NOMO-1 treated with dmso at 0.1 percent for 144 hours (cell line): ENCODE measurements around the gene CSTB.
A peak's percentile ranks its signal among the peaks of the same experiment; 100 is the strongest.

Source experiments
- DNase-seq: peaks from one replicate; lab custom pipeline; 2025; ENCODE audit not compliant: unreplicated experiment; lab: John Stamatoyannopoulos, UW

CSTB gene

GRCh38 chr21:43733529-43734071, 42.5 kb downstream of the CSTB start:
- DNase-seq = no peak

DNA sequence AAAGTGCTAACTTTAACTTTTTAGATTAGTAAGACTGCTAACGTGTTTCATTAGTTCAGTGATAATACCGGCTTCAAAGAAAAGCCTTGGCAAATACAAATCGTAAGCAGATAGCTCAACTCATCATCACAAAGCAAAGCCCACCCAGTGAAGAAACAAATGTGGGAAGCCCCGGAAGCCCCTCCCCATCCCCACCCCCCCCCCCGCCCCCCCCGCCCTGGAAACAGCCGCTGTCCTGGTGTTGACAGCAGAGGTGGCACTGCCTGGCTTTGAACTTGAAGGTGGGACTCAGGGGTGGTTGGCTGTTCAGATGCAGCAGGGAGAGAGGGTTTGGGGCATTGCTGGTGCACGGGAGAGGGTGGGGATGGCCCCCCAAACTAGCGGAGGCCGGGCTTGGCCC, 43.0 kb downstream of the CSTB start:
- no peak for DNase-seq

GRCh38 chr21:43731891-43732711, 44.0 kb downstream of the CSTB start:
- no peak for DNase-seq

DNA sequence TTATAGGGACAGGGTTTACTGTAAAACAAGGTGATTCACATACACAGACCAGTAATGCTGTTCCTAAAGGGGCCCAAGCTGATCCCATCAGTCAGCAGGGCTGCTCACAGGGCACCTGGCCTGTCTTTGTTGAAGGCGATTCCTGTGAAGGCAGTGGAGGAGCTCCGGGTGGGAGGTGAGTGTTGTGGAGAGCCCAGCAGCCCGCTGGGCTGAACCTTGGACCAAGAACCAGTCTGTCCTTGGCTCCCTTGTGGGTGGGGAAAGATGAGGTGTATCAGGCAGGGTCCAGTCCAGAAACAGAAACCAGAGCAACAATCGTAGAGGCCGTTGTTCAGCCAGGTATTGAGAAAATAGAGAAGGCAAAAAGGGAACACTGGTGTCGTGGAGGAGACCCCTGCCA, 44.6 kb downstream of the CSTB start:
- DNase-seq = no peak

- DNase-seq = peak; percentile 85
Measured at GRCh38 chr21:43728467-43729390, 47.4 kb downstream of the CSTB start.

GRCh38 chr21:43728154-43728466, 48.0 kb downstream of the CSTB start:
- DNase-seq = no peak

DNA sequence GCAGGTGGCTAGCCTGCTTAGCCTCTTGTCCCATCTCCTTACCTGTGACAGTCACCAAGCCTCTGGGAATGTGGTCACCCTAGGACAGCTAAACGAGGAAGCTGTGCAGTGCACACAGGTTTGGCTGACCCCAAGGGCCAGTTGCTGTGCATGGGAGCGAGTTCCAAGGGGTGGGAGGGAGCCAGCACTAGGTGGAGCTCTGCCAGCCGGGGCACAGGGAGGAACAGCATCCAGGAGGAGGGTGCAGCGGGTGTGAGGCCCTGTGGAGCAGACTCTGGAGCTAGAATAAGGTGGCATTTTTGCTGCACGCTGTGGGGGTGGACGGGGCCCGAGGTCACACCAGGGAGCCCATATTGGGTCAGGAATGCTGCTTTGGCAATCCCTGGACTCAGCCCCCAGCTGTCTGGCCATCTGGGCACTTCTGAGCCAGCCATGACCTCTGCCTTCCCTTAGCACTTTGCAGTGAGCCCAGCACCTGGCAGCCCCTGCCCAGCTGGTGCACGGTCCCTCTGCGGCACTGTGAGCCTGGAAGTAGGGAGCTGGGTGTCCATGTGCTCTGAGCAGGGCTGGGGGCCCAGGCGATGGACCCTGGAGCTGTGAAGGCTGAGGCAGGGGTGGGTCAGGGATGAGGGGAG, 48.5 kb downstream of the CSTB start:
- no peak for DNase-seq

DNA sequence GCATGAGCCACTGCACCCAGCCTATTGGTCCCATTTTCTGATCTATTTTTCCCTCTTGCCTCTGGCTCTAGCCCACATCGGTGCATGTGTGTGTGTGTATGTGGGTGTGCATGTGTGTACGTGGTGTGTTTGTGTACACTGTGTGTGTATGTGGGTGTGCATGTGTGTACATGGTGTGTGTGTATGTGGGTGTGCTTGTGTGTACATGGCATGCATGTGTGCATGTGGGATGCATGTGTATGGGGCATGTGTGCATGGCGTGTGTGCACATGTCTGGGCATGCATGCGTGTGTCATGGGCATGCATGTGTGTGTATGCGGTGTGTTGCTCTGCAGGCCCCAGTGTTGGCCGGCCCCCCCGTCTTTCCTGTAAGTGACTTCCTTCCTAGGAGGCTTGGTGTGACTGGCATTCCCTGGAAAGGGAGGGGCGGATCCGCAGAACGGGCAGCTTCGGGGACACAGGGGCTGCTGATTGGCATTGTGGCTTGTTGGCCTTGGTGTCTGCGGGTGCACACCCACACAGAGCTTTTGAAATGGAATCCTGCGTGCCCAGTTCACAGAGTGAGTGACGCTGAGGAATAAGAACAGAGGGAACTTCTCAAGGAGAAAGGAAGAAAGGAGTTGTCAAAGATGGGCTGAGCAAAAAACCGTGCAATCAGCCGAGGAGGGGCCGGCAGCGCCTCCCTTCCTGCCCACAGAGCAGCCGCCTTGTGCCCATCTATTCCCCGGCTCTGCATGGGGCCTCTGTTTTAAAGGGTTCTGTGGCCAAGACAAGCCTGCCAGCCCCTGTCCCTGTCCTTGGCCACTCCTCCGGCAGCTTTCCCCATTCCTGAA, 49.2 kb downstream of the CSTB start:
- no peak for DNase-seq
